PC-9 (cell line): ENCODE measurements around the gene DSCAML1.

Experiments used
- EZH2 ChIP-seq: fragments of 200-600 bp; sonication (generic); IDR thresholded peaks from 2 replicates; pipeline ENCODE4 v1.8.0; 2017; ENCODE audit warnings: antibody characterized with exemption, low read depth
- TF ChIP-seq, protein P1 (sequence below): fragments of 200-600 bp; sonication (generic); conservative IDR thresholded peaks from 2 replicates; pipeline ENCODE4 v1.6.1; 2017; ENCODE audit warnings: mixed run types, antibody characterized with exemption, mild to moderate bottlenecking, moderate library complexity

DNA sequence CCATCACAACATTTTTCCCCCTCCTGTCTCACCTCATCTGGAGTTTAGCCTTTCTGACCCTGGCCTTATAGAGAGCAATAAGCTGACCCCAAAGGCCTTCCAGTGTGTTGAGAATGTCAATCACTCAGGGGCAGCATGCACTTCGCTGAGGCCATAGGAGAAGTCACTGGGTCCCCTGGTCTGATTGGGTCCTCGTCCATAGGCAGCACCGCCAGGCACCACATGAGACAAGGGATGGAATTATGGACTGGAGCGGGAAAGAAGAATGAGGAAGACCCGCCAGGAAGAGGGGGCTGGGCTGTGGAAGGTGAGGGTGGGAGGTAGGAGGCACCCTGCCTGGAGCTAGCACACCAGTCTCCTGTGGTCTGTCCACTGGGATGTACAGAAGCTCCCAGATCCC is 72.9 kb downstream of the DSCAML1 start:
- TF ChIP-seq, protein P1, sequence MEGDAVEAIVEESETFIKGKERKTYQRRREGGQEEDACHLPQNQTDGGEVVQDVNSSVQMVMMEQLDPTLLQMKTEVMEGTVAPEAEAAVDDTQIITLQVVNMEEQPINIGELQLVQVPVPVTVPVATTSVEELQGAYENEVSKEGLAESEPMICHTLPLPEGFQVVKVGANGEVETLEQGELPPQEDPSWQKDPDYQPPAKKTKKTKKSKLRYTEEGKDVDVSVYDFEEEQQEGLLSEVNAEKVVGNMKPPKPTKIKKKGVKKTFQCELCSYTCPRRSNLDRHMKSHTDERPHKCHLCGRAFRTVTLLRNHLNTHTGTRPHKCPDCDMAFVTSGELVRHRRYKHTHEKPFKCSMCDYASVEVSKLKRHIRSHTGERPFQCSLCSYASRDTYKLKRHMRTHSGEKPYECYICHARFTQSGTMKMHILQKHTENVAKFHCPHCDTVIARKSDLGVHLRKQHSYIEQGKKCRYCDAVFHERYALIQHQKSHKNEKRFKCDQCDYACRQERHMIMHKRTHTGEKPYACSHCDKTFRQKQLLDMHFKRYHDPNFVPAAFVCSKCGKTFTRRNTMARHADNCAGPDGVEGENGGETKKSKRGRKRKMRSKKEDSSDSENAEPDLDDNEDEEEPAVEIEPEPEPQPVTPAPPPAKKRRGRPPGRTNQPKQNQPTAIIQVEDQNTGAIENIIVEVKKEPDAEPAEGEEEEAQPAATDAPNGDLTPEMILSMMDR = no peak
- no peak for TF ChIP-seq EZH2
